Osteoblast (primary cell): ENCODE data around the gene RNF19B. TPM values are rescaled to one million over a fixed set of nuclear protein-coding genes. Genes with fewer than 3 reads are reported as not detected.

Source experiments
- DNase-seq: peaks from one replicate; pipeline ENCODE4 v3.0.0; 2011; ENCODE audit warnings: low spot score, mixed read lengths; ENCODE audit not compliant: insufficient read length; ENCODE audit errors: missing footprints
- H2AFZ ChIP-seq: 2 replicates; pipeline ENCODE4 v1.6.0; 2011; ENCODE audit warnings: mild to moderate bottlenecking, low read length
- H3K27ac ChIP-seq: 2 replicates; pipeline ENCODE4 v1.5.1; 2011; ENCODE audit warnings: mild to moderate bottlenecking, low read depth, low read length, moderate library complexity
- H3K27me3 ChIP-seq: 2 replicates; pipeline ENCODE4 v1.6.0; 2012; ENCODE audit warnings: mild to moderate bottlenecking, control low read depth, inconsistent platforms, low read length, moderate library complexity; ENCODE audit not compliant: insufficient read depth
- H3K36me3 ChIP-seq: 2 replicates; pipeline ENCODE4 v1.5.1; 2011; ENCODE audit warnings: mild to moderate bottlenecking, low read length, control low read depth, moderate library complexity; ENCODE audit not compliant: insufficient read depth
- H3K4me1 ChIP-seq: 2 replicates; pipeline ENCODE4 v1.5.1; 2011; ENCODE audit warnings: mild to moderate bottlenecking, low read length, control low read depth, moderate library complexity; ENCODE audit not compliant: insufficient read depth
- H3K4me2 ChIP-seq: 2 replicates; pipeline ENCODE4 v1.6.0; 2011; ENCODE audit warnings: mild to moderate bottlenecking, low read length; ENCODE audit not compliant: insufficient read depth
- H3K4me3 ChIP-seq: fragments of 200-600 bp; sonication (generic); 3 replicates; pipeline ENCODE4 v1.5.1; 2012; ENCODE audit warnings: mild to moderate bottlenecking, low read length, inconsistent platforms; ENCODE audit not compliant: insufficient read depth
- H3K79me2 ChIP-seq: 2 replicates; pipeline ENCODE4 v1.6.0; 2012; ENCODE audit warnings: mild to moderate bottlenecking, low read length, control low read depth, inconsistent platforms; ENCODE audit not compliant: insufficient read depth
- H3K9me3 ChIP-seq: 2 replicates; pipeline ENCODE4 v1.5.1; 2011; ENCODE audit warnings: low read depth, low read length, control low read depth
- H4K20me1 ChIP-seq: 2 replicates; pipeline ENCODE4 v1.6.0; 2012; ENCODE audit warnings: mild to moderate bottlenecking, low read length, control low read depth; ENCODE audit not compliant: insufficient read depth
- CTCF ChIP-seq: IDR thresholded peaks from 2 replicates; pipeline ENCODE4 v1.5.1; 2011; ENCODE audit warnings: mild to moderate bottlenecking, low read depth, low read length, moderate library complexity; ENCODE audit errors: extremely low read depth
- total RNA-seq: library from RNA; depleted of rRNA; stranded (reverse); fragments of >200 nt; gene quantifications from 2 replicates; pipeline ENCODE4 v1.2.3, GENCODE V29; 2012

RNF19B gene
- total RNA-seq, 1 donor = 14.5 TPM

- no peak overlapping the region for H2AFZ ChIP-seq
- H4K20me1 ChIP-seq = peaks cover 26% of the 10 kb centered on the region
- peaks cover 13% of the 10 kb centered on the region for H3K4me1 ChIP-seq
- no peaks in the 10 kb centered on the region for H3K36me3 ChIP-seq
- no peaks in the 10 kb centered on the region for H3K27me3 ChIP-seq
- no peak overlapping the region for H3K4me2 ChIP-seq
- peaks cover 72% of the 10 kb centered on the region for H3K79me2 ChIP-seq
- no peak for TF ChIP-seq CTCF
- H3K27ac ChIP-seq = no peak overlapping the region
- no peak overlapping the region for H3K4me3 ChIP-seq
- no peaks in the 10 kb centered on the region for H3K9me3 ChIP-seq
- no peak for DNase-seq
Measured at GRCh38 chr1:32957017-32957416, 7.6 kb downstream of the RNF19B start.

GRCh38 chr1:32954168-32954567 lies 10.4 kb downstream of the RNF19B start:
- no peak overlapping the region for H3K4me3 ChIP-seq
- no peak overlapping the region for H2AFZ ChIP-seq
- TF ChIP-seq CTCF = no peak
- H3K27ac ChIP-seq = peak overlapping the region; percentile 28
- no peaks in the 10 kb centered on the region for H3K36me3 ChIP-seq
- no peak for DNase-seq
- peaks cover 19% of the 10 kb centered on the region for H4K20me1 ChIP-seq
- H3K27me3 ChIP-seq = no peaks in the 10 kb centered on the region
- H3K79me2 ChIP-seq = peaks cover 62% of the 10 kb centered on the region
- H3K4me1 ChIP-seq = peaks cover 6% of the 10 kb centered on the region
- no peak overlapping the region for H3K4me2 ChIP-seq
- no peaks in the 10 kb centered on the region for H3K9me3 ChIP-seq

- Histone ChIP-seq H3K27ac (no peak overlapping the region), H4K20me1 (peaks cover 14% of the 10 kb centered on the region), H3K27me3 (no peaks in the 10 kb centered on the region), H3K9me3 (no peaks in the 10 kb centered on the region), H3K36me3 (no peaks in the 10 kb centered on the region), H3K4me3 (no peak overlapping the region), H2AFZ (no peak overlapping the region), H3K4me2 (no peak overlapping the region), H3K79me2 (peaks cover 56% of the 10 kb centered on the region), H3K4me1 (peaks cover 8% of the 10 kb centered on the region)
- DNase-seq = peak; percentile 79
- TF ChIP-seq CTCF = no peak
Measured at GRCh38 chr1:32953495-32953894, 11.1 kb downstream of the RNF19B start.

GRCh38 chr1:32949519-32949918 lies 15.1 kb downstream of the RNF19B start:
- H3K36me3 ChIP-seq = peaks cover 21% of the 10 kb centered on the region
- no peak overlapping the region for H2AFZ ChIP-seq
- TF ChIP-seq CTCF = no peak
- peaks cover 12% of the 10 kb centered on the region for H3K4me1 ChIP-seq
- H3K4me3 ChIP-seq = no peak overlapping the region
- H3K27me3 ChIP-seq = no peaks in the 10 kb centered on the region
- H3K9me3 ChIP-seq = no peaks in the 10 kb centered on the region
- no peak overlapping the region for H3K27ac ChIP-seq
- no peak for DNase-seq
- no peak overlapping the region for H3K4me2 ChIP-seq
- peaks cover 8% of the 10 kb centered on the region for H4K20me1 ChIP-seq
- H3K79me2 ChIP-seq = peaks cover 25% of the 10 kb centered on the region
